Smooth muscle cell of the coronary artery (primary cell): ENCODE data around the gene MOSPD2. TPM values are rescaled to one million over a fixed set of nuclear protein-coding genes. Genes with fewer than 3 reads are reported as not detected.

ENCODE experiments used
- total RNA-seq: library from RNA; depleted of rRNA; stranded (reverse); fragments of >200 nt; gene quantifications from 2 replicates; pipeline ENCODE4 v1.2.3, GENCODE V29; 2014; ENCODE audit warnings: low replicate concordance

The MOSPD2 gene
- 8.0 and 12.8 TPM in 2 replicates for total RNA-seq

GRCh38 chrX:14872851-14873675, at the start of gene MOSPD2, which contains the start of gene FANCB:
MOSPD2 (plus strand) TSS chrX:14873421; CDS start chrX:14873529, 108 bp downstream.
FANCB (minus strand) TSS chrX:14873069; CDS start chrX:14865510, 7,559 bp downstream.

Other genes with a start within 250 kb of the MOSPD2 start
- 1.6 and 4.5 TPM in 2 replicates for gene FANCB, start 352 bp upstream of the MOSPD2 start, total RNA-seq